H9 (cell line): Measurements from ENCODE around the gene ITPR1. TPM values are rescaled to one million over a fixed set of nuclear protein-coding genes. Genes with fewer than 3 reads are reported as not detected.

Experiments used
- DNase-seq: peaks from one replicate; pipeline ENCODE4 v3.0.0-alpha.2; 2017
- H2AFZ ChIP-seq: one replicate; pipeline ENCODE4 v1.6.1; 2013; ENCODE audit warnings: mild to moderate bottlenecking, low read length, control low read depth, moderate library complexity
- H2AK5ac ChIP-seq: 2 replicates; pipeline ENCODE4 v1.6.1; 2013; ENCODE audit warnings: low read length, control low read depth, mixed read lengths; ENCODE audit not compliant: insufficient read length
- H2BK120ac ChIP-seq: one replicate; pipeline ENCODE4 v1.6.1; 2013; ENCODE audit warnings: low read depth, mild to moderate bottlenecking, low read length, control low read depth, inconsistent platforms; ENCODE audit not compliant: poor library complexity, severe bottlenecking
- H2BK12ac ChIP-seq: 2 replicates; pipeline ENCODE4 v1.6.1; 2013; ENCODE audit warnings: low read length, control low read depth, mixed read lengths, low read depth; ENCODE audit not compliant: insufficient read length
- H2BK15ac ChIP-seq: 2 replicates; pipeline ENCODE4 v1.6.1; 2013; ENCODE audit warnings: low read depth, low read length, control low read depth
- H2BK20ac ChIP-seq: one replicate; pipeline ENCODE4 v1.6.1; 2013; ENCODE audit warnings: low read depth, mild to moderate bottlenecking, low read length, control low read depth, inconsistent platforms; ENCODE audit not compliant: poor library complexity, severe bottlenecking
- H2BK5ac ChIP-seq: 2 replicates; pipeline ENCODE4 v1.6.1; 2013; ENCODE audit warnings: low read length, control low read depth, mixed read lengths; ENCODE audit not compliant: insufficient read length
- H3K14ac ChIP-seq: 2 replicates; pipeline ENCODE4 v1.6.1; 2013; ENCODE audit warnings: low read length, control low read depth; ENCODE audit not compliant: insufficient read depth
- H3K18ac ChIP-seq: 2 replicates; pipeline ENCODE4 v1.6.1; 2013; ENCODE audit warnings: low read depth, mild to moderate bottlenecking, mixed read lengths, low read length, control low read depth; ENCODE audit not compliant: insufficient read length
- H3K23ac ChIP-seq: 2 replicates; pipeline ENCODE4 v1.6.1; 2013; ENCODE audit warnings: low read length, control low read depth, mixed read lengths, low read depth; ENCODE audit not compliant: insufficient read length
- H3K23me2 ChIP-seq: 2 replicates; pipeline ENCODE4 v1.6.1; 2013; ENCODE audit warnings: low read depth, mild to moderate bottlenecking, mixed read lengths, low read length, control low read depth; ENCODE audit not compliant: insufficient read length, poor library complexity, severe bottlenecking
- H3K27ac ChIP-seq: 2 replicates; pipeline ENCODE4 v1.5.1; 2013; ENCODE audit warnings: low read length, control low read depth, mixed read lengths, low read depth; ENCODE audit not compliant: insufficient read length
- H3K27me3 ChIP-seq: 2 replicates; pipeline ENCODE4 v1.6.1; 2013; ENCODE audit warnings: low read length, control low read depth, inconsistent platforms; ENCODE audit not compliant: insufficient read depth
- H3K4ac ChIP-seq: 2 replicates; pipeline ENCODE4 v1.6.1; 2013; ENCODE audit warnings: low read depth, mild to moderate bottlenecking, control low read depth, inconsistent platforms, low read length, moderate library complexity
- H3K4me1 ChIP-seq: 2 replicates; pipeline ENCODE4 v1.6.1; 2013; ENCODE audit warnings: low read length, control low read depth, inconsistent platforms; ENCODE audit not compliant: insufficient read depth
- H3K4me2 ChIP-seq: 2 replicates; pipeline ENCODE4 v1.6.1; 2013; ENCODE audit warnings: low read length, control low read depth, mixed read lengths; ENCODE audit not compliant: insufficient read length, insufficient read depth
- H3K56ac ChIP-seq: 2 replicates; pipeline ENCODE4 v1.6.1; 2013; ENCODE audit warnings: low read depth, mild to moderate bottlenecking, mixed read lengths, low read length, control low read depth; ENCODE audit not compliant: insufficient read length
- H3K79me1 ChIP-seq: 2 replicates; pipeline ENCODE4 v1.6.1; 2013; ENCODE audit warnings: low read depth, mild to moderate bottlenecking, moderate library complexity, low read length, control low read depth, inconsistent platforms; ENCODE audit not compliant: insufficient read depth, poor library complexity, severe bottlenecking
- H3K79me2 ChIP-seq: 2 replicates; pipeline ENCODE4 v1.6.1; 2013; ENCODE audit warnings: low read length, control low read depth, inconsistent platforms; ENCODE audit not compliant: insufficient read depth
- H3K9ac ChIP-seq: 2 replicates; pipeline ENCODE4 v1.6.1; 2013; ENCODE audit warnings: low read length, control low read depth, mixed read lengths; ENCODE audit not compliant: insufficient read length; ENCODE audit errors: extremely low read depth
- H3K9me3 ChIP-seq: one replicate; pipeline ENCODE4 v1.6.1; 2013; ENCODE audit warnings: low read depth, low read length, inconsistent platforms; ENCODE audit not compliant: control insufficient read depth
- H3T11ph ChIP-seq: one replicate; pipeline ENCODE4 v1.6.1; 2013; ENCODE audit warnings: mild to moderate bottlenecking, low read length, control low read depth, inconsistent platforms
- H4K20me1 ChIP-seq: one replicate; pipeline ENCODE4 v1.6.1; 2013; ENCODE audit not compliant: control insufficient read depth, insufficient read length, insufficient read depth
- H4K5ac ChIP-seq: 2 replicates; pipeline ENCODE4 v1.6.1; 2013; ENCODE audit warnings: low read depth, mild to moderate bottlenecking, mixed read lengths, low read length, control low read depth; ENCODE audit not compliant: insufficient read length
- H4K8ac ChIP-seq: replicated peaks from 2 replicates; pipeline ENCODE4 v1.6.1; 2013; ENCODE audit warnings: low read length, control low read depth, mixed read lengths, low read depth; ENCODE audit not compliant: insufficient read length
- H4K91ac ChIP-seq: 2 replicates; pipeline ENCODE4 v1.6.1; 2013; ENCODE audit warnings: low read depth, mild to moderate bottlenecking, moderate library complexity, mixed read lengths, low read length, control low read depth; ENCODE audit not compliant: insufficient read length
- H3K27ac Mint-ChIP-seq, 3 experiments: 2 replicates in 2 of 3; 3 replicates in 1 of 3; pipeline ENCODE4 v1.8.0; 2020 to 2021; ENCODE audit warnings: mixed read lengths in 3 of 3, mild to moderate bottlenecking in 1 of 3, moderate library complexity in 1 of 3
- H3K27me3 Mint-ChIP-seq: 2 replicates; pipeline ENCODE4 v1.8.0; 2021; ENCODE audit warnings: low read depth, mild to moderate bottlenecking, moderate library complexity, mixed read lengths
- H3K36me3 Mint-ChIP-seq, 3 experiments: 2 replicates in 2 of 3; 3 replicates in 1 of 3; pipeline ENCODE4 v1.8.0; 2020 to 2021; ENCODE audit warnings: low read depth in 3 of 3, mixed read lengths in 3 of 3; ENCODE audit not compliant: insufficient read depth in 1 of 3
- H3K4me1 Mint-ChIP-seq, 2 experiments: 2 replicates each; pipeline ENCODE4 v1.8.0; 2020; ENCODE audit warnings: mixed read lengths in 2 of 2
- H3K4me3 Mint-ChIP-seq, 2 experiments: 2 replicates in 1 of 2; 3 replicates in 1 of 2; pipeline ENCODE4 v1.8.0; 2020 to 2021; ENCODE audit warnings: mild to moderate bottlenecking in 2 of 2, mixed read lengths in 2 of 2, moderate library complexity in 1 of 2
- H3K9me3 Mint-ChIP-seq, 2 experiments: 2 replicates in 1 of 2; 3 replicates in 1 of 2; pipeline ENCODE4 v1.8.0; 2020; ENCODE audit warnings: mild to moderate bottlenecking in 2 of 2, mixed read lengths in 2 of 2, moderate library complexity in 1 of 2
- WGBS: extraction: QIAGEN DNeasy Blood & Tissue Kit; methylation state at CpG from one replicate; pipeline ENCODE4 v1.1.7; 2013; ENCODE audit warnings: missing lambda C conversion rate, low lambda C conversion rate, mixed read lengths; ENCODE audit not compliant: insufficient read length; ENCODE audit errors: extremely low coverage; 5-methylcytosine and 5-hydroxymethylcytosine counted together
- total RNA-seq: library from RNA; stranded (reverse); gene quantifications from 2 replicates; pipeline ENCODE4 v1.2.1, GENCODE V29; 2021
- TF ChIP-seq, protein P1 (sequence below): fragments of 200-600 bp; sonication (generic); conservative IDR thresholded peaks from 3 replicates; pipeline ENCODE4 v1.8.0; 2021; ENCODE audit warnings: antibody characterized with exemption, mild to moderate bottlenecking

Gene ITPR1
- total RNA-seq, 1 experiment from 2014 or later = 4.2 TPM

- Histone ChIP-seq H3K27me3 (no peaks in the 10 kb centered on the region), H2BK15ac (no peak within 1 kb of the TSS; the same call in 1 of the 2 replicates), H2AFZ (no peak within 1 kb of the TSS), H3K18ac (peak within 1 kb of the TSS; percentile 84), H4K8ac (no peak within 1 kb of the TSS), H3K9me3 (no peaks in the 10 kb centered on the region), H4K91ac (no peak within 1 kb of the TSS), H2BK120ac (no peak within 1 kb of the TSS), H2BK5ac (no peak within 1 kb of the TSS), H3K79me2 (no peaks in the 10 kb centered on the region), H4K20me1 (no peaks in the 10 kb centered on the region), H4K5ac (peak within 1 kb of the TSS; percentile 74), H3K23me2 (peaks cover 3% of the 10 kb centered on the region), H2BK20ac (no peak within 1 kb of the TSS), H2AK5ac (no peak within 1 kb of the TSS), H3K4me2 (peak within 1 kb of the TSS; percentile 46), H3K56ac (no peak within 1 kb of the TSS), H3K4ac (no peak within 1 kb of the TSS), H3K23ac (no peak within 1 kb of the TSS), H3K79me1 (no peaks in the 10 kb centered on the region), H3K4me1 (no peaks in the 10 kb centered on the region), H3T11ph (no peak within 1 kb of the TSS), H3K9ac (peak within 1 kb of the TSS; percentile 86), H3K14ac (peak within 1 kb of the TSS; percentile 93), H2BK12ac (no peak within 1 kb of the TSS), H3K27ac (peak within 1 kb of the TSS; percentile 11)
- Mint-ChIP-seq H3K27ac (peak within 1 kb of the TSS; percentile 88 to 99 (median 99)), H3K4me3 (peak within 1 kb of the TSS; percentile 91 to 95), H3K4me1 (peaks cover 3 to 7% of the 10 kb centered on the region in 2 experiments), H3K9me3 (no peaks in the 10 kb centered on the region), H3K27me3 (peaks cover 6% of the 10 kb centered on the region), H3K36me3 (peaks cover 0 to 1% (median 0%) of the 10 kb centered on the region in 3 experiments; a peak in 1 of 7 replicates)
- WGBS = no CpG with 5 or more reads among the region's 47 CpGs
- DNase-seq = peak; percentile 83
- TF ChIP-seq, protein P1, sequence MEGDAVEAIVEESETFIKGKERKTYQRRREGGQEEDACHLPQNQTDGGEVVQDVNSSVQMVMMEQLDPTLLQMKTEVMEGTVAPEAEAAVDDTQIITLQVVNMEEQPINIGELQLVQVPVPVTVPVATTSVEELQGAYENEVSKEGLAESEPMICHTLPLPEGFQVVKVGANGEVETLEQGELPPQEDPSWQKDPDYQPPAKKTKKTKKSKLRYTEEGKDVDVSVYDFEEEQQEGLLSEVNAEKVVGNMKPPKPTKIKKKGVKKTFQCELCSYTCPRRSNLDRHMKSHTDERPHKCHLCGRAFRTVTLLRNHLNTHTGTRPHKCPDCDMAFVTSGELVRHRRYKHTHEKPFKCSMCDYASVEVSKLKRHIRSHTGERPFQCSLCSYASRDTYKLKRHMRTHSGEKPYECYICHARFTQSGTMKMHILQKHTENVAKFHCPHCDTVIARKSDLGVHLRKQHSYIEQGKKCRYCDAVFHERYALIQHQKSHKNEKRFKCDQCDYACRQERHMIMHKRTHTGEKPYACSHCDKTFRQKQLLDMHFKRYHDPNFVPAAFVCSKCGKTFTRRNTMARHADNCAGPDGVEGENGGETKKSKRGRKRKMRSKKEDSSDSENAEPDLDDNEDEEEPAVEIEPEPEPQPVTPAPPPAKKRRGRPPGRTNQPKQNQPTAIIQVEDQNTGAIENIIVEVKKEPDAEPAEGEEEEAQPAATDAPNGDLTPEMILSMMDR = no peak
Measured at GRCh38 chr3:4466741-4467521, 26.2 kb upstream of the ITPR1 start, which contains the start of gene SUMF1. Gene SUMF1 (minus strand): TSS chr3:4467269. CDS start chr3:4467245, 24 bp downstream.
